ENCODE results near the gene CADM2.

DNA sequence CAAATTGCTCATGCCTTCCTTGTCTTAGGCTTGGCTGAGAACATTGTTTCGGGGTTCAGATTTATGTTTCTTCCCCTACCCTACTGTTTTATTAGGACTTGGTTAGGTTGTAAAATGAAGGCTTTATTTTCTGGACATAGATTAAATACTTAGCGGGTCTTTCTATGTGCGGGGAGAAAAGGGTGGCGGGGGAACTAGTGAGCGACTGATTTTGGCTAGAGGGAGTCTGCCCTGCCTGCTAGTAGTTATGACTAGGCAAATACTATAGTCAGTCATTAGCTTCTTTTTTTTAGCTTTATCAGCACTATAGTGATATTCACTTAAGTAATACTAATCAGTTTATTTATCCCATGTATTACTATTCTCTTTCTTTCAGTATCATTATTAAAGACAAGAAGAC, 3.6 kb downstream of the CADM2 start:
- TF ChIP-seq EZH2 (IDR thresholded peaks at IDR 0.05): no peak
- no peak for TF ChIP-seq POLR2AphosphoS5 (IDR thresholded peaks at IDR 0.05; ENCODE audit: borderline replicate concordance, low read depth, low read length)
- TF ChIP-seq FOXP2 (optimal IDR thresholded peaks at IDR 0.05; ENCODE audit: control extremely low read depth, extremely low read length, insufficient read depth): no peak

Data from SK-N-MC (cell line).